Endometrium (tissue), 2 donors: ENCODE data around the gene PTDSS2.

Experiments used
- FAIRE-seq: peaks from 2 replicates; lab custom pipeline; 2012; peaks lifted over from hg19 to GRCh38; lab: Jason Lieb, UNC
- donor health status: control.
- donor health status: control.

The PTDSS2 gene

GRCh38 chr11:532986-533585 is 83.0 kb downstream of the PTDSS2 start:
- FAIRE-seq, result no peak

- FAIRE-seq, result no peak
These were observed 83.7 kb downstream of the PTDSS2 start for GRCh38 chr11:533586-534395.

GRCh38 chr11:534396-535209 is 84.5 kb downstream of the PTDSS2 start:
- no peak for FAIRE-seq

- no peak for FAIRE-seq
These were observed 85.1 kb downstream of the PTDSS2 start for GRCh38 chr11:535210-535518.

- no peak for FAIRE-seq
These were observed 85.7 kb downstream of the PTDSS2 start, which contains the start of gene HRAS for GRCh38 chr11:535519-536454. HRAS (minus strand) TSS chr11:535576.

GRCh38 chr11:536841-537621 is 87.0 kb downstream of the PTDSS2 start, which contains the start of gene LRRC56:
LRRC56 (plus strand) TSS chr11:537527; CDS start chr11:540685, 3,158 bp downstream.
- FAIRE-seq, result no peak

- no peak for FAIRE-seq
These were observed 87.7 kb downstream of the PTDSS2 start for GRCh38 chr11:537622-538430.

GRCh38 chr11:538431-539051 is 88.5 kb downstream of the PTDSS2 start:
- FAIRE-seq, result no peak

- FAIRE-seq, result no peak
These were observed 89.9 kb downstream of the PTDSS2 start for GRCh38 chr11:539971-540481.
